ENCODE data around the gene DNAJC1. TPM values are rescaled to one million over a fixed set of nuclear protein-coding genes. Genes with fewer than 3 reads are reported as not detected.

Gene DNAJC1
- total and polyA plus RNA-seq, 2 of the 8 experiments (the other 6 are each of a cell fraction or from before 2014, with no cell fraction given): 6.8 to 14.8 TPM

DNA sequence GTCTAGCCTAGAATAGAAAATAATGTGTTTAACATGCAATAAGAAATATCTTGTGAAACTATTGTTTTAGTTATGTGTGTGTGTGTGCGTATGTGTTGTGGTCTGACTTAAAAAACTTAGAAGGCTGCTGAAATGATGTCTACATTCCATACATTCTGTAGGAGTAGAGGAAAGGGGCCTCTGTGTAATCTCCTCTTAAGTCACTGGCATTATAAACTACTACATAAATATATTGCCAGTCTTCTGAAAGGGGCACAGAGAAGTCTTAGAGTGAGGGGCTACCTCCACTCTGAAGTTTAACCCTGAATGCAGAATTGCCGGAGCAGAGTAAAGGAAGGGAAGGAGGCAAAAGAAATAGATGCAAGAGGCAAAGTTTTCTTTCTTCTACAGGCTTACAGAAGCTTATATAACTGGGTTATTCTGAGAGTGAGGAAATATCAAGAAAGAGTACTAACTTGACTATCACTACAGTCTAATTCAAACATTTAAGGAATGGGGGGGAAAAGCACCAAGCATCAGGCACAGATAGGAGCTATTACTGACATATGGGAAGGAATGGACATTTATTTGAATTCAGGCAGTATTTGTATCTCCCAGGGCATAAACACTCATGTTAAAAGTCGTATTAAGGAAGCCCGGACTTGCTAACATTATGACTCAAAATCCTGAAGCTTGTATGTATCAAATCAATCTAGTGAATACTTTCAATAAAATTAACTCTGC, 75.7 kb downstream of the DNAJC1 start:
- ChIA-PET POLR2A (ENCODE audit: partially characterized antibody) (interaction anchor here (1.7 kb wide), 1 partner anchor 15 kb away, joined by 3 read pairs; no protein-coding TSS in a partner anchor), CTCF (ENCODE audit: partially characterized antibody) (interaction anchor here (0.7 kb wide), 1 partner anchor 24 kb away, joined by 3 read pairs; no protein-coding TSS in a partner anchor)
- TF ChIP-seq FOSL1 (IDR thresholded peaks at IDR 0.05; ENCODE audit: insufficient read depth, low read depth, low read length): no peak
- TF ChIP-seq BRCA1 (IDR thresholded peaks at IDR 0.05; ENCODE audit: low read depth, low read length): no peak
- no peak for TF ChIP-seq CREB1 (IDR thresholded peaks at IDR 0.05)
- no peak for TF ChIP-seq SRF (IDR thresholded peaks at IDR 0.05; ENCODE audit: low read depth, low read length)
- TF ChIP-seq, protein P1, sequence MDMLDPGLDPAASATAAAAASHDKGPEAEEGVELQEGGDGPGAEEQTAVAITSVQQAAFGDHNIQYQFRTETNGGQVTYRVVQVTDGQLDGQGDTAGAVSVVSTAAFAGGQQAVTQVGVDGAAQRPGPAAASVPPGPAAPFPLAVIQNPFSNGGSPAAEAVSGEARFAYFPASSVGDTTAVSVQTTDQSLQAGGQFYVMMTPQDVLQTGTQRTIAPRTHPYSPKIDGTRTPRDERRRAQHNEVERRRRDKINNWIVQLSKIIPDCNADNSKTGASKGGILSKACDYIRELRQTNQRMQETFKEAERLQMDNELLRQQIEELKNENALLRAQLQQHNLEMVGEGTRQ (IDR thresholded peaks at IDR 0.05; ENCODE audit: low read length): no peak
- TF ChIP-seq POU5F1 (IDR thresholded peaks at IDR 0.05; ENCODE audit: low read depth, low read length): no peak
- TF ChIP-seq TCF12 (IDR thresholded peaks at IDR 0.05; ENCODE audit: low read depth, low read length): no peak
- TF ChIP-seq SUZ12 (IDR thresholded peaks at IDR 0.05; ENCODE audit: low read length): no peak
- no peak for TF ChIP-seq KDM5A (IDR thresholded peaks at IDR 0.05; ENCODE audit: low read length)

More for the DNA sequence above, 75.7 kb downstream of the DNAJC1 start:
- H3K4me1 ChIP-seq (replicated peaks in 1 of 4; ENCODE audit: control insufficient read depth in 3 of 4, insufficient read depth in 4 of 4, low read length in 3 of 4): no peaks in the 10 kb centered on the region; a peak in 1 of 7 replicates
- H3K4ac ChIP-seq (replicated peaks; ENCODE audit: insufficient read length, low read depth, low read length): no peak overlapping the region
- no peak overlapping the region for H3K4me2 ChIP-seq (ENCODE audit: insufficient read depth in 1 of 2, low read depth in 2 of 2, low read length in 2 of 2)
- H2BK5ac ChIP-seq (ENCODE audit: low read depth, low read length): no peak overlapping the region
- no peak overlapping the region for H4K8ac ChIP-seq (ENCODE audit: extremely low read depth, insufficient read depth, low read length)
- no peak for DNase-seq (ENCODE audit: low read depth in 1 of 2, low spot score in 2 of 2)
- H4K20me1 ChIP-seq (replicated peaks in 1 of 2; ENCODE audit: control insufficient read depth in 1 of 2, insufficient read depth in 2 of 2, low read length in 2 of 2): no peaks in the 10 kb centered on the region
- no peak overlapping the region for H4K91ac ChIP-seq (replicated peaks; ENCODE audit: insufficient read length, low read length)
- no peaks in the 10 kb centered on the region for H3K9me3 ChIP-seq (ENCODE audit: insufficient read depth in 2 of 2, low read depth in 1 of 2, low read length in 1 of 2)
- H2BK120ac ChIP-seq (replicated peaks; ENCODE audit: low read depth, low read length): no peak overlapping the region
- WGBS, 2 experiments (ENCODE audit: extremely low coverage in 1 of 2, insufficient coverage in 1 of 2, insufficient read length in 1 of 2, insufficient replicate concordance in 2 of 2, low coverage in 1 of 2, low lambda C conversion rate in 2 of 2, missing lambda C conversion rate in 1 of 2): 83% methylated on average over 4 of the region's 4 CpGs; no CpG with 5 or more reads in 1 of the 2 experiments
- no peak overlapping the region for H4K5ac ChIP-seq (ENCODE audit: insufficient read length, low read depth, low read length)
- H3K23me2 ChIP-seq (ENCODE audit: low read depth, low read length): no peaks in the 10 kb centered on the region
- no peak overlapping the region for H3K56ac ChIP-seq (replicated peaks; ENCODE audit: insufficient read length, low read depth, low read length)
- H3K23ac ChIP-seq (ENCODE audit: insufficient read length): no peak overlapping the region
- no peak overlapping the region for H3K14ac ChIP-seq (ENCODE audit: insufficient read length)
- no peak overlapping the region for H2BK20ac ChIP-seq (ENCODE audit: low read length)
- no peak overlapping the region for H2AFZ ChIP-seq (ENCODE audit: low read length)
- no peaks in the 10 kb centered on the region for H3K79me2 ChIP-seq (ENCODE audit: control insufficient read depth in 1 of 2, insufficient read depth in 2 of 2, low read length in 2 of 2)
- H3K9ac ChIP-seq (replicated peaks in 1 of 4; ENCODE audit: extremely low read depth in 1 of 4, low read depth in 3 of 4, low read length in 3 of 4): no peak overlapping the region
- no peak overlapping the region for H3K27ac ChIP-seq (ENCODE audit: low read depth, low read length)
- H3K36me3 ChIP-seq (ENCODE audit: control insufficient read depth in 2 of 4, insufficient read depth in 4 of 4, low read length in 3 of 4): no peaks in the 10 kb centered on the region
- H2BK15ac ChIP-seq (ENCODE audit: low read length): no peak overlapping the region
- H3K27me3 ChIP-seq (replicated peaks in 1 of 4; ENCODE audit: control insufficient read depth in 3 of 4, extremely low read depth in 1 of 4, insufficient read depth in 3 of 4, low read length in 3 of 4): no peaks in the 10 kb centered on the region
- no peak overlapping the region for H3K4me3 ChIP-seq (ENCODE audit: extremely low read depth in 1 of 4, insufficient read depth in 2 of 4, low read depth in 3 of 4, low read length in 4 of 4)
- H2BK12ac ChIP-seq (ENCODE audit: low read depth, low read length): no peak overlapping the region
- no peak for FAIRE-seq
- H2AK5ac ChIP-seq (ENCODE audit: low read depth, low read length): no peak overlapping the region
- H3K18ac ChIP-seq (ENCODE audit: extremely low read depth, low read length): no peak overlapping the region
- no peaks in the 10 kb centered on the region for H3K79me1 ChIP-seq (ENCODE audit: low read depth, low read length)
